Measurements from ENCODE around the gene SEC61G.

GRCh38 chr7:54778696-54779540 lies 19.9 kb upstream of the SEC61G start:
- TF ChIP-seq CTCF (IDR thresholded peaks at IDR 0.05), result no peak
- TF ChIP-seq POLR2A (IDR thresholded peaks at IDR 0.05), result no peak
- TF ChIP-seq EP300 (IDR thresholded peaks at IDR 0.05), result no peak
